HAP-1 (cell line): ENCODE data around the gene ZPR1.

Source experiments
- DNase-seq, 2 experiments: peaks; one replicate each; pipeline ENCODE4 v3.0.0-alpha.2; 2016 to 2020; ENCODE audit warnings: low spot score in 2 of 2
- H3K27me3 ChIP-seq: fragments of 250-450 bp; sonication (Bioruptor Pico); 2 replicates; pipeline ENCODE4 v1.5.1; 2020; ENCODE audit warnings: low read depth, mild to moderate bottlenecking, moderate library complexity
- H3K36me3 ChIP-seq: fragments of 250-450 bp; sonication (Bioruptor Pico); replicated peaks from 2 replicates; pipeline ENCODE4 v1.5.1; 2020; ENCODE audit warnings: mild to moderate bottlenecking
- H3K4me1 ChIP-seq: fragments of 250-450 bp; sonication (Bioruptor Pico); 2 replicates; pipeline ENCODE4 v1.5.1; 2020; ENCODE audit warnings: mild to moderate bottlenecking
- H3K4me3 ChIP-seq: fragments of 250-450 bp; sonication (Bioruptor Pico); 2 replicates; pipeline ENCODE4 v1.5.1; 2020; ENCODE audit warnings: mild to moderate bottlenecking, moderate library complexity
- H3K9me3 ChIP-seq: fragments of 250-450 bp; sonication (Bioruptor Pico); 2 replicates; pipeline ENCODE4 v1.5.1; 2020; ENCODE audit warnings: mild to moderate bottlenecking, moderate library complexity
- in situ Hi-C: fragments of 300-500 bp; cut with MboI; formaldehyde crosslinking; loops from 3 replicates; pipeline ENCODE4 v1.14.3; 2020; ENCODE audit warnings: low sequenced_read_pairs, inconsistent platforms, mixed read lengths

ZPR1 gene

DNA sequence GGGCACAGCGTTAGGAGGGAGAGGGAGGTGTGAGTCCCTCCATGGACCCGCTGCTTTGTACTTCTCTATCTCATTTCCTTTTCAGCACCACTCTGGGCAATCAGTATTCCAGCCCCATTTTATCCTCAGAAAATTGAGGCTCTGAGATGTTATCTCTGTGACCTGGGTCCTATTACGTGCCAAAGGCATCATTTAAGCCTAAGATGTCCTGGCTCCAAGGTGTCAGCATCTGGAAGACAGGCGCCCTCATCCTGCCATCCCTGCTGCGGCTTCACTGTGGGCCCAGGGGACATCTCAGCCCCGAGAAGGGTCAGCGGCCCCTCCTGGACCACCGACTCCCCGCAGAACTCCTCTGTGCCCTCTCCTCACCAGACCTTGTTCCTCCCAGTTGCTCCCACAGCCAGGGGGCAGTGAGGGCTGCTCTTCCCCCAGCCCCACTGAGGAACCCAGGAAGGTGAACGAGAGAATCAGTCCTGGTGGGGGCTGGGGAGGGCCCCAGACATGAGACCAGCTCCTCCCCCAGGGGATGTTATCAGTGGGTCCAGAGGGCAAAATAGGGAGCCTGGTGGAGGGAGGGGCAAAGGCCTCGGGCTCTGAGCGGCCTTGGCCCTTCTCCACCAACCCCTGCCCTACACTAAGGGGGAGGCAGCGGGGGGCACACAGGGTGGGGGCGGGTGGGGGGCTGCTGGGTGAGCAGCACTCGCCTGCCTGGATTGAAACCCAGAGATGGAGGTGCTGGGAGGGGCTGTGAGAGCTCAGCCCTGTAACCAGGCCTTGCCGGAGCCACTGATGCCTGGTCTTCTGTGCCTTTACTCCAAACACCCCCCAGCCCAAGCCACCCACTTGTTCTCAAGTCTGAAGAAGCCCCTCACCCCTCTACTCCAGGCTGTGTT lies 41.1 kb upstream of the ZPR1 start:
- Histone ChIP-seq H3K27me3 (no peaks in the 10 kb centered on the region), H3K36me3 (no peaks in the 10 kb centered on the region), H3K4me1 (no peaks in the 10 kb centered on the region), H3K9me3 (no peaks in the 10 kb centered on the region), H3K4me3 (no peak overlapping the region)
- no peak for DNase-seq
- in situ Hi-C loops, result no loop called here

DNA sequence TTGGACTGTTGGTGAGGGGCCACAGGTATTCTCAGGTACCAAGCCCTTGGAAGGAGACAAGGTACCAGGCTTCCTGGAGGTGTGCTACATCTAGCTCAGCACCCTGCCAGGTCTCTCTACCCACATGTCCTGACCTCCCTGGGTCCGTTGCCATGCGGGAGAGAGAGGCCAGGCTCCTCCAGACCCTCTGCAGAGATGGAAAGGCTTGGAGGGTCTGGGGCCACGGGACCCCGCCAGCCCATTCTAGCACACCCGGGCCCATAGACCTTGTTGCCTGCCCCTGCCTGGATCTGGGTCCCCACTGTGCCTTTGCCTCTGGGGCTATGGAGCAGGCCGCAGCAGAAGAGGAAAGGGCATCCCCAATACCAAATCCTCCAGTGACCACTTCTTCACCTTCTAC lies 39.6 kb upstream of the ZPR1 start:
- Histone ChIP-seq H3K27me3 (no peaks in the 10 kb centered on the region), H3K4me3 (no peak overlapping the region), H3K36me3 (no peaks in the 10 kb centered on the region), H3K4me1 (no peaks in the 10 kb centered on the region), H3K9me3 (no peaks in the 10 kb centered on the region)
- DNase-seq, result no peak
- in situ Hi-C loops, result no loop called here

DNA sequence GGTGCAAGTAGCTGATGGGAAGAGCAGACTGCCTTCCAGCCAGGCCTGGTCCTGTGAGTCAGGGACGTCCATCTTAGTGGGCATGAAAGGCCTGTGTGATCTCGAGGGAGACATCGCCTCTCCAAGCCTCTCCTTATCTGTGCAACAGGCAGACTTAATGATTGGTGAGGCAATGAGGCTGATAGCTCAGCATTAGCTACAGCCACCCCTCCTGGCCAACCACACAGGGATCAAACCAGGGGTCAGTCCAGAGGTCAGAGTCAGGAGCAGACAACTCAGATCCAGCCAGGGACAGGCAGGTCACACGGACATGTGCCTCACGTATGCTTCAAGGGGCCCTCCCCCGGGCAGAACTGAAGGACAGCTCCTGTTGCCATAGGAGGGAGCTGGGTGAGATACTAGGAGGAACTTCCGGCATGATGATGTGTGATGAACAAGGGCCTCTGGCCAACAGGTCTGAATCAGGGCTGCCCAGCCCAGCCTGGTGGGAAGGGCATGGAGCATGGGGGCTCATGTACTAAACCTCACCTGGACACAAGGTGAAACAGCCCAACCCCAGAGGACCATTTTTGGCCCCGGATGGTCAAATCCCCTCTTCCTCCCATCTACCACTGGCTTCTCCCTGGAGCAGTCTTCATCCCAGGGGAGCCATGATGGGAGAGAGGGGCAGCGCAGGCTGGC lies 39.1 kb upstream of the ZPR1 start:
- no peaks in the 10 kb centered on the region for H3K9me3 ChIP-seq
- H3K4me1 ChIP-seq, result no peaks in the 10 kb centered on the region
- H3K4me3 ChIP-seq, result no peak overlapping the region
- in situ Hi-C loops, result no loop called here
- no peaks in the 10 kb centered on the region for H3K36me3 ChIP-seq
- H3K27me3 ChIP-seq, result no peaks in the 10 kb centered on the region
- no peak for DNase-seq

DNA sequence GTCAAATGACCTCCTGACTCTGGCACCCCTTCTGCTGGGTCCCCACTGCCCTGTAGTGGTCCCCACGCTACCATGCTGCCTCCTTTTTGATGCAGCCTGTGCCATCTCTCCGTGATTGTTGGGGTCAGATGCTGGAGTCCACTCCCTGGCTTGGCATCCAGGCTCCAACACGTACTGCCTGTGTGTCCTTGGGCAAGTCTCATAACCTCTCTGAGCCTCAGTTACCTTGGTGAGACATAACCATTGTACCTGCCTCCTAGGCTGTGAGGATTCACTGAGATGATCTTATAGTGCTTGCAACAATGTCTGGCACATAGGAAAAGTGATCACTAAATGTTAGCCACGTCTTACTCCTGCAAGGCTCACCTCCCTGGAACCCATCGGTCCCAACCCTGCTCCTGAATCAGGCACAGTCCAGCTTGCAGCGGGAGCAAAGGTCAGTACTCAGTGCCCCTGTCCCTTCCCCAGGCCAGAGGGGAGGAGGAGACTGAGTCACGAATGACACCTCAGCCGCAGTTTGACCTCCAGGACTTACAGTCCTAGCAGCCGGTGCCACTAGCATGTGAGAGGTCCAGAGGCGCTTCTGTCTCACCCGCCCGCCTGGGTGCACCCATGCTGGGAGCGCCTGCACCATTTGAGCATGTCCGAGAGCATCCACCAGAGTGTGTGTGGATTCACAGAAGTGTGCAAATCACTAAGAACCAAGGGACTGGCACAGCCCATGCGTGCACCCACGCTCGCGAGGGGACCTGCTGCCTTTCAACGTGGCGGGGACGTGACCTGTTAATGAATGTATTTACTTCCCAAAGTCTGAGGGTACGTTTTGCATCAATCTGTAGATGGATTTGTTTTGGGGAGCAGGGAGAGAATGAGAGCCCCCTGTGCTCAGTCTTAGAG lies 38.3 kb upstream of the ZPR1 start:
- H3K27me3 ChIP-seq, result no peaks in the 10 kb centered on the region
- H3K4me3 ChIP-seq, result no peak overlapping the region
- H3K36me3 ChIP-seq, result no peaks in the 10 kb centered on the region
- DNase-seq, result no peak
- in situ Hi-C loops, result no loop called here
- no peaks in the 10 kb centered on the region for H3K4me1 ChIP-seq
- H3K9me3 ChIP-seq, result no peaks in the 10 kb centered on the region

DNA sequence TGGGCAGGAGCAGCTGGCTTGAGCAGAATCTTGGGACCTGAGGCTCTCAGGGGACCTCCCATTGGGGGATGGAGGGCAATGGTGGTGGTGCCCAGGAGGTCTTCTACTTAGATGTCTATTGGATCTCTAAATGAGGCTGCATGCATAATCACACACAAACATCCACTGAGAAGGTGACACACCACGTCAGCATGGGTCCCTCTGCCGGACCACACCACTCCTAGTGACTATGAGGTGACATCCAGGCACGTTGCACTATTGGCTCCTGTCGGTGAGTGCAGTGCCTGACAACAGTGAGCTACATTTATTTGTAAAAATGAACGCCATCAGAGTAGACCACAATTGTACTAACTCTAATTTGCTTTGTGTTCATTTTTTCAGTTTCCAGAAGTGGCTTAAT lies 37.6 kb upstream of the ZPR1 start:
- no peaks in the 10 kb centered on the region for H3K36me3 ChIP-seq
- H3K9me3 ChIP-seq, result no peaks in the 10 kb centered on the region
- H3K4me1 ChIP-seq, result no peaks in the 10 kb centered on the region
- no peaks in the 10 kb centered on the region for H3K27me3 ChIP-seq
- DNase-seq, result no peak
- in situ Hi-C loops, result no loop called here
- H3K4me3 ChIP-seq, result no peak overlapping the region

DNA sequence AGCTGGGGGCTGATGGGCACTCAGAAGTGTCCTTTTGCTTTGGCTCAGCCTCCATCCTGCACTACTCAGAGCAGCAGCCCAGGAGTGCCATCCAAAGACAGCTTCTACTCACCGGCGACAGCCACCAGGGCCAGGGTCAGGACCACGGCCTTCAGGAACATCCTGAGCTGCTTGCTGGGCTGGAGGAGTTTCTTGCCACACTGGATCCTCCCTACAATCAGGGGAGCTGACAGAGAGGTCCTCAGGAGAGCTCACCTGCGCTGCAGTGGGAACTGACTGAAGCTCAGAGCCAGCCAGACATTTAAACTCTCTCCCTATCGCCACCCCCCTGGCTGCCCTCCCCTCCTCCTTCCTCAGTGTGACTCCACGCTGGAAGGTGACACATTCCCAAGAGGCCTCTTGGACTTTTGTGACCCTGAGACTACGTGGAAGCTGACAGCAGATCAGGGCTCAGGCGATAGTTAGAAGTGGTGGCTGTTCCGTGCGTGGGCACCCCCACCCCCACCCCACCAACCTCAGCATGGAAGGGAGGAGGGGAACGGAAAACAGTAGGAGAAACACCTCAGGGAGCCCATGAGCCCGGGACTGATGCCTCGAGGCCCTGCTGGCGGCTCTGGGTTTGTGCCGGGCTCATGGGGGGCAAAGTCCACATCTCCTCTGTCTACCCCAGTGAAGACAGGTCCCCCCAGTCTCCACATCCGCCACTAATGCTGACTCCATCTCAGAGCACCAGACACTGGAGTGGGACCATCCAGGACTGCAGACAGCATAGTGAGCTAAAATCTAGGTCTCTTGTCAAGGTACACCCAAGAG lies 35.4 kb upstream of the ZPR1 start, which contains the start of gene APOA4:
Gene APOA4, minus strand, starts transcription at position 274 of the 813 bp plus-strand sequence. Its CDS starts 113 bp downstream, at position 161.
- in situ Hi-C loops, result no loop called here
- Histone ChIP-seq H3K9me3 (no peaks in the 10 kb centered on the region), H3K36me3 (no peaks in the 10 kb centered on the region), H3K4me3 (no peak within 1 kb of the TSS), H3K4me1 (no peaks in the 10 kb centered on the region), H3K27me3 (no peaks in the 10 kb centered on the region)
- no peak for DNase-seq

DNA sequence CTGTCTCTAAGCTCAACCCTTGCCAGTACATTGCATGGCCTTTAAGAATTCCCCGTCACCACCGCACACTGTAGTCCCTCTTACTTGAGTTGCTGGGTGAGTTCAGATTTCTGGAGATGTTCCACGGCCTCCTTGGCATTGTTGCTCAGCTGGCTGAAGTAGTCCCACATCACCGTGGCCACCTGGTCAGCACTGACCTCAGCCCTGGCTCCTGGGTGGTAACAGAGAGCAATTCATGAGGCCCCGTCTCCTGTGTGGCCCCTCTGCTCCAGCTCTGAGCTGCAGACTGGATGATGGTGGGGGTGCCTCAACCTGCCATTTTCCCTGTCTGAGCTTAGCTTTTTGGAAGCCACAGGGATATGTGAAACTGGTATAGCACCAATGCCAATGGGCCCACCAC lies 34.8 kb upstream of the ZPR1 start:
- DNase-seq, result no peak
- in situ Hi-C loops, result no loop called here

DNA sequence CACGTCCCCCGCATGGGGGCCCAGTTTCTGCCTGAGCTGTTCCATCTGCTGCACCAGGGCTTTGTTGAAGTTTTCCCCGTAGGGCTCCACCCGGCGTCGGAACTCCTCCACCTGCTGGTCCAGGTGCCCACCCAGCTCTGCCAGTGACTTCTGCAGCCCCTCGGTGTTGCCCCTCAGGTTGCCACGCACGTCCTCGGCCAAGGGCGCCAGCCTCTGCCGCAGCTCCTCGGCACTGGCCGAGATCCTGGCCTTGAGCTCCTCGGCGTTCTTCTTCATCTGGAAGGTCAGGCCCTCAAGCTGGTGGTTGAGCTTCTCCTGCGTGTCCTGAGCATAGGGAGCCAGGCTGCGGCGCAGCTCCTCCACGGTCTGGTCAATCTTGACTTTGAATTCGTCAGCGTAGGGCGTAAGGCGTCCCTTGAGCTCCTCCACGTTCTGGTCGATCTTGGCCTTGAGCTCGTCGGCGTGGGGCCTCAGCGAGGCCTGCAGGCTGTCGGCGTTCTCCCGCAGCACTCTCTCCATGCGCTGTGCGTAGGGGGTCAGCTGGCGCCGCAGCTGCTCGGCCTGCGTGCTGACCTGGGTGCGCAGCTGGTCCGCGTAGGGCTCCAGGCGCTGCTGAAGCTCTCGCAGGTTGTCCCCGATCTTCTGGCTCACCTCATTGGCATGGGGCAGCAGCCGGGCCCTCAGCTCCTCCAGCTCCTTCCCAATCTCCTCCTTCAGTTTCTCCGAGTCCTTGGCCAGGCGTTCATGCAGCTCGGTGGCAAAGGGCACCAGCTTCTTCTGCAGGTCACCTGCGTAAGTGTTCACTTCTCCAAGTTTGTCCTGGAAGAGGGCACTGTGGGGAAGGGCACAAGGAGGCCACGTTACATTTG lies 33.5 kb upstream of the ZPR1 start:
- no peaks in the 10 kb centered on the region for H3K36me3 ChIP-seq
- DNase-seq, result no peak
- H3K9me3 ChIP-seq, result no peaks in the 10 kb centered on the region
- H3K4me1 ChIP-seq, result no peaks in the 10 kb centered on the region
- no peaks in the 10 kb centered on the region for H3K27me3 ChIP-seq
- in situ Hi-C loops, result no loop called here
- no peak overlapping the region for H3K4me3 ChIP-seq

More for the DNA sequence above, 34.8 kb upstream of the ZPR1 start:
- Histone ChIP-seq H3K36me3 (no peaks in the 10 kb centered on the region), H3K27me3 (no peaks in the 10 kb centered on the region), H3K9me3 (no peaks in the 10 kb centered on the region), H3K4me3 (no peak overlapping the region), H3K4me1 (no peaks in the 10 kb centered on the region)

DNA sequence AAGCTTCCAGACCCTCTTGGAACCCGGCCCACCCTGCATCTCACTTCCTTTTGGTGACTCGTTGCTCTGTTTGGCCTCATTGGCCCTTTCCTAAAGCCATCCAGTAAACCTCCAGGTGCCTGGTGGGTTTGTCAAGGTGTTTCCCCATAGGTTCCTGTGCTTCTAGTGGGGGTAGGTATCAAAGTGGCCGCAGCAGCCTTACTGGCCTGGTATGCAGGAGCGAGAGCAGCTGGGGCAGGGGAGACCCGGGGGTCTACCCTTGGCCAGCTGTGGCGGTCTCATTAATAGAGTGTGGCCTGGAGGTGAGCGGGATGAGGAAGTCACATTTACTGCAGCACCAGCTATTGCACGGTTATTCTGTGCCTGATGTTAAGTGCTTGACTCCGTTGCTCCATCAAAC lies 31.2 kb upstream of the ZPR1 start:
- H3K36me3 ChIP-seq, result no peaks in the 10 kb centered on the region
- no peak for DNase-seq
- no peaks in the 10 kb centered on the region for H3K4me1 ChIP-seq
- H3K27me3 ChIP-seq, result no peaks in the 10 kb centered on the region
- no peaks in the 10 kb centered on the region for H3K9me3 ChIP-seq
- no peak overlapping the region for H3K4me3 ChIP-seq
- in situ Hi-C loops, result no loop called here

DNA sequence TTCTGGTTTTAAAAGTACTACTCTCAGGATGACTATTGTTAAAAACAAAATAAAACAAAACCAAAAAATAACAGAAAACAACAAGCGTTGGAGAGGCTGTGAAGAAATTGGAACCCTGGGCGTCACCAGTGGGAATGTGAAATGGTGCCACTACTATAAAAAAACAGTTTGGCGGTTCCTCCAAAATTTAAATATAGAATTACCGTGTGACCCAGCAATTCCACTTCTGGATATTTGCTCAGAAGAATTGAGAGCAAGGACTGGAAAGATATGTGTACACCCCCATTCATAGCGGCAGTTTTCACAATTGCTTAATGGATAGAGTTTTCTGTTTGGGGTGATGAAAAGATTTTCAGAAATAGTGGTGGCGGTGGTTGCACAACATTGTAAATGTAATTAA lies 26.7 kb upstream of the ZPR1 start:
- H3K9me3 ChIP-seq, result no peaks in the 10 kb centered on the region
- H3K36me3 ChIP-seq, result no peaks in the 10 kb centered on the region
- no peaks in the 10 kb centered on the region for H3K27me3 ChIP-seq
- H3K4me3 ChIP-seq, result no peak overlapping the region
- no peaks in the 10 kb centered on the region for H3K4me1 ChIP-seq
- in situ Hi-C loops, result no loop called here
- no peak for DNase-seq

DNA sequence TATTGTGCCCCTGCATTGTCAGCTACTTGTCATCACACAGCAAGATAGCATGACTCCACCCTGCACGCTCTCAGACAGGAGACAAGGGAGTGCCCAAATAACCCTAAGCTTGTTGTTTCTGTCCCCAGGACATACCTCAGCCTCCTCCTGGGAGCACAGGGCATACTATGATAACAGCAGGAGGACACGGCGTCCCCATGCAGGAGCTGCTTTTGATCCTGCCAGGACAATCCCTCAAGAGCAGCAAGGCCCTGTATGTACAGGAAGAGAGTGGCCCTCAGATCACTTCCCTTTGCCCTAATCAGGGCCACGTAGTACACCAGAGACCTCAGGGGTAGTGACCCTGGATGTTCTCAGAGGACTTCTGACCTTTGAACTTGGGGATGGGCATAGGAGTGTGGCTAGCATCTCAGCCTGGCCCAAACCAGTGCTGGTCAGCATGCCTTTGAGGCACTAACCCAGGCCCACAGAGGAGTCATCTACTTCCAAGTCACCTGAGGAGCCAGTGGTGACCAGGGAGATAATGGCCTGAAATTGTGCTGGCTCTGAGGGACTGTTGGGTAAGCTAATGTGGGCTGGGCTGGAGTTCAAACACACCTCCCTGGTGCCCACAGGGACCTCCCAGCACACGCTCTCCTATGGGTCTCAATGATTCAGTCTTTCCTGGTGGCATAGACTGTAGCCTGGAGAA lies 26.1 kb upstream of the ZPR1 start:
- H3K9me3 ChIP-seq, result no peaks in the 10 kb centered on the region
- H3K4me1 ChIP-seq, result no peaks in the 10 kb centered on the region
- in situ Hi-C loops, result no loop called here
- no peaks in the 10 kb centered on the region for H3K27me3 ChIP-seq
- no peak overlapping the region for H3K4me3 ChIP-seq
- H3K36me3 ChIP-seq, result no peaks in the 10 kb centered on the region
- no peak for DNase-seq

DNA sequence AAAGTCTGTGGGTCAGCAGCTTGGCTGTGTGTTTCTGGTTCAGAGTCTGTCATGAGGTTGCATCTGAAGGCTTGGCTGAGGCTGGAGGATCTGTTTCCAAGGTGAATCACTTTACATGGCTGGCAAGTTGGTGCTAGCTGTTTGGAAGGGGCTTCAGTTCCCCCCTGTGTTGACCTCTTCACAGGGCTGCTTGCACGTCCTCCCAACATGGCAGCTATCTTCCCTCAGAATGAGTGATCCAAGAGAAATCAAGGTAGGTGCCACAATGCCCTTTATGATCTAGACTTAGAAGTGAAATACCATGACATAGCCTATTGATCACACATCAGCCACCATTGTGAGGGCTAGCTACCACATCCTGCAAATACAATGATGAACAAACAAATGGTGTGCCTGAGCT lies 25.3 kb upstream of the ZPR1 start:
- Histone ChIP-seq H3K27me3 (no peaks in the 10 kb centered on the region), H3K4me1 (no peaks in the 10 kb centered on the region), H3K36me3 (no peaks in the 10 kb centered on the region), H3K4me3 (no peak overlapping the region), H3K9me3 (no peaks in the 10 kb centered on the region)
- no peak for DNase-seq
- in situ Hi-C loops, result no loop called here
